AG04449 (cell line): ENCODE results near the gene WDFY3.

Experiments
- CTCF ChIA-PET: fragments of 350-600 bp; formaldehyde crosslinking; extraction: SDS; loops from one replicate; lab custom pipeline; 2021; ENCODE audit warnings: antibody characterized with exemption; lab: Yijun Ruan, JAX
- POLR2A ChIA-PET: fragments of 400-600, 350-600 bp; formaldehyde crosslinking; extraction: SDS; loops from one replicate; lab custom pipeline; 2020; ENCODE audit warnings: antibody characterized with exemption, inconsistent platforms; lab: Yijun Ruan, JAX
- DNase-seq: peaks from one replicate; pipeline ENCODE4 v3.0.0-alpha.2; 2010; ENCODE audit warnings: low read depth, low spot score
- H3K4me3 ChIP-seq: 2 replicates; pipeline ENCODE4 v1.5.1; 2011; ENCODE audit warnings: low read depth, mild to moderate bottlenecking, control low read depth, low read length
- CTCF ChIP-seq: IDR thresholded peaks from one replicate; pipeline ENCODE4 v1.5.1; 2011; ENCODE audit warnings: mild to moderate bottlenecking, moderate library complexity, low read length, control low read depth, inconsistent platforms; ENCODE audit not compliant: insufficient read depth; ENCODE audit errors: missing control alignments

The WDFY3 gene

GRCh38 chr4:84966382-84967242 is at the start of gene WDFY3:
TSS of gene WDFY3 (minus strand) at chr4:84966690. CDS start at chr4:84860591, 106,099 bp downstream.
- POLR2A ChIA-PET, result interaction anchor here (0.7 to 1.8 kb wide), 3 partner anchors 174 to 230 kb away, joined by 3 read pairs; no protein-coding TSS in a partner anchor
- peak within 1 kb of the TSS; percentile 76 for H3K4me3 ChIP-seq
- CTCF ChIA-PET, result interaction anchor here (0.6 to 2.2 kb wide), 7 partner anchors 91 to 388 kb away, joined by 3 to 33 read pairs (median 3); no protein-coding TSS in a partner anchor

GRCh38 chr4:85005865-85006377 is 39.4 kb upstream of the WDFY3 start:
- peak; percentile 31 for DNase-seq
- ChIA-PET POLR2A (no interaction called here), CTCF (no interaction called here)
- no peak overlapping the region for H3K4me3 ChIP-seq
- no peak for TF ChIP-seq CTCF

More at GRCh38 chr4:84966382-84967242, at the start of gene WDFY3:
- DNase-seq, result no peak
- TF ChIP-seq CTCF, result peak; percentile 6

GRCh38 chr4:85000343-85000742 is 33.9 kb upstream of the WDFY3 start:
- DNase-seq, result no peak
- TF ChIP-seq CTCF, result no peak
- CTCF ChIA-PET, result no interaction called here
- POLR2A ChIA-PET, result no interaction called here
- H3K4me3 ChIP-seq, result no peak overlapping the region

- no peak for TF ChIP-seq CTCF
- DNase-seq, result no peak
- ChIA-PET POLR2A (no interaction called here), CTCF (no interaction called here)
- H3K4me3 ChIP-seq, result no peak overlapping the region
Measured at GRCh38 chr4:84995386-84995785, 28.9 kb upstream of the WDFY3 start.

GRCh38 chr4:84994280-84994679 is 27.8 kb upstream of the WDFY3 start:
- ChIA-PET POLR2A (no interaction called here), CTCF (interaction anchor here (1.2 to 1.5 kb wide), 2 partner anchors 22 to 244 kb away, joined by 3 to 4 read pairs; no protein-coding TSS in a partner anchor)
- no peak for TF ChIP-seq CTCF
- no peak for DNase-seq
- no peak overlapping the region for H3K4me3 ChIP-seq

- H3K4me3 ChIP-seq, result no peak overlapping the region
- POLR2A ChIA-PET, result no interaction called here
- no peak for DNase-seq
- no peak for TF ChIP-seq CTCF
- CTCF ChIA-PET, result interaction anchor here (1.3 kb wide), 1 partner anchor 15 kb away, joined by 4 read pairs; no protein-coding TSS in a partner anchor
Measured at GRCh38 chr4:84985952-84986351, 19.5 kb upstream of the WDFY3 start.
